Pancreas (tissue), 10 donors: ENCODE results near the gene DSCAML1. TPM values are rescaled to one million over a fixed set of nuclear protein-coding genes. Genes with fewer than 3 reads are reported as not detected.
"Not testable (repeated sequence)": the region's sequence is repeated elsewhere in the genome, so short reads cannot be mapped to it uniquely, and the experiment has no call there.

Experiments used
- ATAC-seq, 4 donors: fragments of 200-7000 bp; cut with Tn5 transposase; one replicate each; pipeline versions ENCODE4 v1.8.0 to v1.9.1; 2020; ENCODE audit warnings: mild to moderate bottlenecking in 4 of 4, moderate library complexity in 4 of 4
- DNase-seq, 6 donors: peaks; one replicate each; pipeline ENCODE4 v3.0.0-alpha.2; 2020
- FAIRE-seq: peaks from 2 replicates; lab custom pipeline; 2012; peaks lifted over from hg19 to GRCh38; lab: Jason Lieb, UNC
- H3K27ac ChIP-seq, 4 donors: fragments of 200-600 bp; sonication (generic); 1 replicate in 3 of 4; 2 replicates in 1 of 4; pipeline versions ENCODE4 v1.5.0 to v1.8.0; 2020
- H3K27me3 ChIP-seq, 4 donors: fragments of 200-600 bp; one replicate each; pipeline ENCODE4 v1.8.0; 2021
- H3K36me3 ChIP-seq, 3 donors: fragments of 200-600 bp; sonication (generic) in 1 of 3; one replicate each; pipeline versions ENCODE4 v1.5.0 to v1.8.0; 2020 to 2021
- H3K4me1 ChIP-seq, 3 donors: fragments of 200-600 bp; one replicate each; pipeline ENCODE4 v1.8.0; 2021
- H3K4me3 ChIP-seq, 4 donors: fragments of 200-600 bp; sonication (generic) in 2 of 4; one replicate each; pipeline versions ENCODE4 v1.5.0 to v1.8.0; 2020 to 2021
- H3K9me3 ChIP-seq, 4 donors: fragments of 200-600 bp; one replicate each; pipeline ENCODE4 v1.8.0; 2021
- CTCF ChIP-seq, 4 donors: fragments of 200-600 bp; sonication (generic) in 3 of 4; IDR thresholded peaks; one replicate each; pipeline versions ENCODE4 v1.5.0 to v1.8.0; 2021; ENCODE audit warnings: antibody characterized with exemption in 4 of 4
- WGBS, 2 donors: extraction: QIAGEN DNeasy Blood & Tissue Kit; methylation state at CpG; one replicate each; pipeline ENCODE4 v1.1.7; 2013; 5-methylcytosine and 5-hydroxymethylcytosine counted together
- intact Hi-C, 3 donors: fragments of 100-400 bp; cut with DNase I; formaldehyde crosslinking; loops; one replicate each; pipeline versions ENCODE4 v1.11.1 to v1.14.2; 2022
- polyA plus RNA-seq, 2 donors: library from polyadenylated mRNA; stranded (reverse); fragments of 200-250 nt; gene quantifications; one replicate each; pipeline ENCODE4 v1.2.3, GENCODE V29; 2013
- total RNA-seq, 6 donors: library from RNA; stranded (reverse); fragmentation: NEBNext Ultra II Directional in 4 of 6; extraction: Animal tissue kit (Norgen Biotek cat#: 25700) in 4 of 6; gene quantifications; one replicate each; pipeline versions ENCODE4 v1.2.1 to v1.2.4, GENCODE V29; 2021 to 2023
- donor health status: healthy with polysubstance abuse.
- donor health status: DM: no; HTN: no; CAD: no; lungs with moderate emphysema.
- donor health status: DM: no; HTN: no; CAD: no.
- donor health status: control.
- donor health status: control.
- donor health status: Bipolar disorder and iron deficiency.
- donor health status: DM: yes; HTN: yes; CAD: no.
- donor health status: DM: no; HTN: no; CAD: no.
- donor health status: DM: no; HTN: no; CAD: no.
- donor health status: DM: yes; HTN: yes; CAD: no.

DSCAML1 gene
- total and polyA plus RNA-seq, 8 donors, result 0.69 to 2.7 (median 1.8) TPM

DNA sequence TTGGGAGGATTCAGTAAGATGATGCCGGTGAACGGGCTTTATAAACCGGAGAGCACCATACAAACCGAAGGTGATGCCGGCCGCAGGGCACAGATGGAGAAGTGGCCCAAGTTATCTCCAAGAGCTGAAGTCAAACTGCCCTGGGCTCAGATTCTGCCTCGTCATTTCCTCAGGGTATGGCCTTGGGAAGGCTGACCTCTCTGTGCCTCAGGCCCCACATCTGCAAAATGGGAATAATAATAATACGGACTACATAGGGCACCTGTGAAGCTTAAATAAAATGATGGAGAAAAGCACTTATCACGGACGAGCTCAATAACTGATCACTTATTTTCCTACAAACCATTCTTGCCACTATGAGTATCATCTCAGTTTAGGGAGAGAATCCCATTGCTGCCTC lies 29.9 kb downstream of the DSCAML1 start:
- H3K27me3 ChIP-seq, result no peaks in the 10 kb centered on the region
- no peak for TF ChIP-seq CTCF (IDR thresholded peaks at IDR 0.05)
- intact Hi-C loops, result no loop called here
- no peaks in the 10 kb centered on the region for H3K36me3 ChIP-seq
- 78 to 87% methylated on average over 10 of the region's 10 CpGs for WGBS, 2 donors
- H3K4me1 ChIP-seq, result no peaks in the 10 kb centered on the region
- no peak for DNase-seq
- FAIRE-seq, result no peak
- H3K27ac ChIP-seq, result no peak overlapping the region
- no peak overlapping the region for H3K4me3 ChIP-seq
- H3K9me3 ChIP-seq, result no peaks in the 10 kb centered on the region
- no peak for ATAC-seq

- no peaks in the 10 kb centered on the region for H3K27me3 ChIP-seq
- no peaks in the 10 kb centered on the region for H3K36me3 ChIP-seq
- ATAC-seq (no peak), FAIRE-seq (no peak), DNase-seq (no peak)
- TF ChIP-seq CTCF (IDR thresholded peaks at IDR 0.05), result no peak
- WGBS, 2 donors, result 61 to 77% methylated on average over 10 of the region's 10 CpGs
- no peaks in the 10 kb centered on the region for H3K4me1 ChIP-seq
- no peaks in the 10 kb centered on the region for H3K9me3 ChIP-seq
- no peak overlapping the region for H3K27ac ChIP-seq
- intact Hi-C loops, result no loop called here
- no peak overlapping the region for H3K4me3 ChIP-seq
These were observed 30.4 kb downstream of the DSCAML1 start for GRCh38 chr11:117766576-117766975.

GRCh38 chr11:117766026-117766425 lies 31.0 kb downstream of the DSCAML1 start:
- intact Hi-C loops, result no loop called here
- H3K36me3 ChIP-seq, result no peaks in the 10 kb centered on the region
- no peaks in the 10 kb centered on the region for H3K9me3 ChIP-seq
- no peak for ATAC-seq
- no peak overlapping the region for H3K4me3 ChIP-seq
- no peak for FAIRE-seq
- no peak for TF ChIP-seq CTCF (IDR thresholded peaks at IDR 0.05)
- H3K27me3 ChIP-seq, result no peaks in the 10 kb centered on the region
- no peak for DNase-seq
- no peaks in the 10 kb centered on the region for H3K4me1 ChIP-seq
- H3K27ac ChIP-seq, result no peak overlapping the region
- 75 to 78% methylated on average over 9 of the region's 9 CpGs for WGBS, 2 donors

DNA sequence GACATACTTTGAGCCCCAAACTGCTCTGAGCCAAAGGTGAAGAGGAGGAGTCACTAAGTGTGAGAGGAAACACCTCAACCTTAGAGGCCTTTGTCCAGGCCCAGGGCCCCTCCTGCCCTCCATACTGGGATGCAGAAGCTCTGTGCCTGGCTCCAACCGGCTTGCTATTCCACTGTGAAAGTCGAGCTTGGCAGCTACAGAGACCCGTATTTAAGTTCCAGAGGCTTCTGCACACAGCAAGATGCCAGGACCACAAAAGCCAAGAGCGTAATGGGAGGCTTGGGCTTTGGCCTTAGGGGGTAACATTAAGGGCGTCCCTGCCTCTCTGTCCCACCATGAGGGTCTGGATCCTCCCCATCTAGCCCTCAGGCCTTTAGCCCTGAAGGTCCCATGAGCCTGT lies 31.9 kb downstream of the DSCAML1 start:
- no peak overlapping the region for H3K4me3 ChIP-seq
- H3K4me1 ChIP-seq, result no peaks in the 10 kb centered on the region
- FAIRE-seq (no peak), ATAC-seq (no peak), DNase-seq (no peak)
- 59 to 61% methylated on average over 5 of the region's 5 CpGs for WGBS, 2 donors
- TF ChIP-seq CTCF (IDR thresholded peaks at IDR 0.05), result no peak
- no peaks in the 10 kb centered on the region for H3K36me3 ChIP-seq
- intact Hi-C loops, result no loop called here
- H3K27me3 ChIP-seq, result no peaks in the 10 kb centered on the region
- H3K27ac ChIP-seq, result no peak overlapping the region
- H3K9me3 ChIP-seq, result no peaks in the 10 kb centered on the region

DNA sequence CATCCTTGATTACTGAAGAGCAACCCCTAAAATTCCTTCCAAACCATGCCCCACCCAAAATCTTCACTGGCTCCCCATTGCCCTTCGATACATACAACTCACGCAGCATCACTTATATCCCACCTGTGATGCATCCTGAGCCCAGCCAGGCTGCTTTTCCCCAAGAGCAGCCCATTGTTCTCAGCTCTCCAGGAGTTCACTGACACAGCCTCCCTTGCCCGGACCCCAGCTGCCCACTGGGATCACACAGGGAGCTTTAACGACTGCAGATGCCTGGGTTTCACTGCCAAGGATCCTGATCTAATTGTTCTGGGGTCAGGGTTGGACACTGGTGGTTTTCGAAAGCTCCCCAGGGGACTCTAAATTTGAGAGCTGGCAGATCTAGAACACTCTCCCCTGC lies 33.6 kb downstream of the DSCAML1 start:
- 53 to 67% methylated on average over 5 of the region's 5 CpGs for WGBS, 2 donors

More for the DNA sequence above, 33.6 kb downstream of the DSCAML1 start:
- intact Hi-C loops, H3K36me3 ChIP-seq, H3K9me3 ChIP-seq, H3K4me3 ChIP-seq, H3K4me1 ChIP-seq, DNase-seq, FAIRE-seq, H3K27me3 ChIP-seq, H3K27ac ChIP-seq, ATAC-seq: not testable (repeated sequence)
